SK-N-SH treated with all-trans-retinoic acid at 6 μM for 48 hours (cell line): ENCODE results near the gene TMEM40.

ENCODE experiments used
- BACH2 ChIP-seq: fragments of 250-450 bp; sonication (Bioruptor Pico); IDR thresholded peaks from 2 replicates; pipeline ENCODE4 v1.9.0; 2021; ENCODE audit warnings: mild to moderate bottlenecking, borderline replicate concordance
- CSRNP3 ChIP-seq: fragments of 250-450 bp; sonication (Bioruptor Pico); IDR thresholded peaks from 2 replicates; pipeline ENCODE4 v1.5.1; 2021; ENCODE audit warnings: mild to moderate bottlenecking, moderate library complexity
- RARB ChIP-seq: fragments of 250-450 bp; sonication (Bioruptor Pico); IDR thresholded peaks from 2 replicates; pipeline ENCODE4 v1.8.0; 2021; ENCODE audit warnings: mild to moderate bottlenecking, moderate library complexity
- SNAI2 ChIP-seq: fragments of 250-450 bp; sonication (Bioruptor Pico); IDR thresholded peaks from 2 replicates; pipeline ENCODE4 v1.5.0; 2020; ENCODE audit warnings: mild to moderate bottlenecking, moderate library complexity
- ZC3H10 ChIP-seq: fragments of 250-450 bp; sonication (Bioruptor Pico); IDR thresholded peaks from 2 replicates; pipeline ENCODE4 v1.5.1; 2021; ENCODE audit warnings: mild to moderate bottlenecking, moderate library complexity
- ZFP3 ChIP-seq: fragments of 250-450 bp; sonication (Bioruptor Pico); IDR thresholded peaks from 2 replicates; pipeline ENCODE4 v1.5.0; 2020; ENCODE audit warnings: mild to moderate bottlenecking, moderate library complexity
- ZNF8 ChIP-seq: fragments of 450-650 bp; formaldehyde crosslinking; IDR thresholded peaks from 2 replicates; pipeline ENCODE4 v1.5.0; 2020; ENCODE audit warnings: mild to moderate bottlenecking, moderate library complexity

- TF ChIP-seq RARB (CRISPR knock-in tag), result no peak
- TF ChIP-seq CSRNP3 (CRISPR knock-in tag), result no peak
- no peak for TF ChIP-seq ZFP3 (CRISPR knock-in tag)
- no peak for TF ChIP-seq SNAI2
- TF ChIP-seq ZNF8 (CRISPR knock-in tag), result no peak
- no peak for TF ChIP-seq ZC3H10 (CRISPR knock-in tag)
- no peak for TF ChIP-seq BACH2 (CRISPR knock-in tag)
Measured at GRCh38 chr3:12777171-12777570, 18.1 kb upstream of the TMEM40 start.
